NCI-H460 (cell line): ENCODE results near the gene ENTREP1. TPM values are rescaled to one million over a fixed set of nuclear protein-coding genes. Genes with fewer than 3 reads are reported as not detected.
A peak's percentile ranks its signal among the peaks of the same experiment; 100 is the strongest.

Experiments
- DNase-seq: peaks from one replicate; pipeline ENCODE4 v3.0.0-alpha.2; 2016; ENCODE audit warnings: low read depth; ENCODE audit errors: extremely low read depth
- total RNA-seq: library from RNA; depleted of rRNA; stranded (reverse); fragments of >200 nt; shearing (Covaris generic); gene quantifications from 2 replicates; pipeline ENCODE4 v1.2.3, GENCODE V29; 2014

Gene ENTREP1
- total RNA-seq, 1 experiment from 2014 or later = 0.15 TPM

GRCh38 chr9:69357821-69358220 is 32.8 kb downstream of the ENTREP1 start:
- no peak for DNase-seq

DNA sequence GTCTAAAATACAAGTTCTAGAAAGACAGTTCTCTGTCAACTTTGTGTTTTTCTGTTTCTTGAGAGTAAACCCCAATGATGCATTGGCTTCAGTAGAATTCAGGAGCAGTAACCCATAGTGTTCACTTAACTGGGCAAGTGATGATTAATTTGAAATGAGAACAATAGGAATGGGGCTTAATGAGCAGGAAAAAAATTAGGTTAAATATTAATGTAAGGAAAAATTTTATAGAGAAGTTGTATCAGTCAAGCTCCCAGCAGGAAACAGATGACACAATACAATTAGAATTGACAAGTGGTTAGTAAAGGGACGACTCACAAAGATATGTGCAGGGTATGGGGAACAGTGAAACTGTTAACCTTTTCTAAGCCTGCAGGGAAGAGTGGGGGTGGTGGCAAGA is 38.2 kb downstream of the ENTREP1 start:
- DNase-seq = no peak

DNA sequence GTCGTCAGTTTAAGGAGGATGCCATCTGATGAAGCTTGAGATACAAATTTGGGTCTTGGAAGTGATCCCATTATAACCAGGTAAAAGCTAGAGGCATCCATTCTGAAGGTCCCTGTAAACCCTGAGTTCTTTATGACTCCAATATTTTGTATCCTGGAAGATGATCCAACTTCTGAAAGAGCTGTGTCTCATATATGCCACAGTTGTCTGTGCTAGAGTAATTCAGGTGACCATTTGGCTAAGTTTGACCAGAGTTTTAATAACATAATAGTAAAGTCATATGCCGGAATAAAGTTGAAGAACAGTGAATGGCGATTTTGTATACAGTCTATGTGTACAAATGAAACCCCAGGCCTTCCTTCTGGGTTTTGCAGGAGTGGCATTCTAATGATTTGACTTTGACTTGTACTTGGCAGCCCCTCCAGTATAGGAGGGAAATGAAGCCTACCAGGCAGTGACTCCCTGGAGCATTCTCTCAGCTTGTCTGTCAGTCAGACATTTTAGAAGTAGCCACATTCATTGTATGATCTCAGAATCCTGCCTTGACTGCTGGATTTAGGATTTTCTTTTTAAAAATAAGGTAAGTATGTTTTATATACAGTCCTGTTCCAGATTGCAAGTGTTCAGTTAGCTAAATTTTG is 39.6 kb downstream of the ENTREP1 start:
- no peak for DNase-seq

GRCh38 chr9:69370430-69370829 is 45.4 kb downstream of the ENTREP1 start:
- DNase-seq = no peak

DNA sequence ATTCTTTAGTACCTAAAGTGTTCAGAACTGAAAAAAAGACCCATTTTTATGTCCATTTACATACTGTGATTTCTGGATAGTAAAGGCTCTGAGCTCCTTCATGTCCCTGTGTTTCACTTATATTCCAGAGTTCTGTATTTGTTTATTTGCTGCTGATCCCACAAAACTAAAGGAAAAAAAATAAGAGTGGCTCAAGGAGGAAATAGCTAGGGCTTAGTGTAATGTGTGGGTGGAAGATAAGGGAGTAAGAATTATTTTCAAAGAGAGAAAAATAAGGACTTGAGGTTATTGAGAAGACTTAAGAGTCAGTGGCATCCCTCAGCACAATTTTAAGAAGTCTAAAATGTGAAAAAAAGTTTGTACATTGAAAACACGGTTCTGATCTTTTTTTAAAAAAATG is 46.0 kb downstream of the ENTREP1 start:
- DNase-seq = no peak

GRCh38 chr9:69376651-69377050 is 51.6 kb downstream of the ENTREP1 start:
- no peak for DNase-seq

DNA sequence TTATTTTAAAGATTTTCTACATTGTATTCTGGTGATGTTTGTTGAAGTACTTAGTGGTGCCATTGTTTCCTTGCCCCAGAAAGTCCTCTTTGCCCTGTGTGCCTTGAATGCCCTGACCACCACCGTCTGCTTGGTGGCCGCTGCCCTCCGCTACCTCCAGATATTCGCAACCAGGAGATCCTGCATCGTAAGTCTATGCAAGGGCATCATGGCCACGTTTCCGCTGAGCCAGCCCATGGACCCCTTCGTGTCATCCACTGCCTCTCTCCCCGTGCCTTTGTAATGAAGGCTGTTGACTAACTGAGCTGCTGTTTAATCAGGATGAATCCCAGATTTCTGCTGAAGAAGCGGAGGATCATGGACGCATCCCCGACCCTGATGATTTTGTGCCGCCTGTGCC is 52.3 kb downstream of the ENTREP1 start:
- DNase-seq = no peak

DNA sequence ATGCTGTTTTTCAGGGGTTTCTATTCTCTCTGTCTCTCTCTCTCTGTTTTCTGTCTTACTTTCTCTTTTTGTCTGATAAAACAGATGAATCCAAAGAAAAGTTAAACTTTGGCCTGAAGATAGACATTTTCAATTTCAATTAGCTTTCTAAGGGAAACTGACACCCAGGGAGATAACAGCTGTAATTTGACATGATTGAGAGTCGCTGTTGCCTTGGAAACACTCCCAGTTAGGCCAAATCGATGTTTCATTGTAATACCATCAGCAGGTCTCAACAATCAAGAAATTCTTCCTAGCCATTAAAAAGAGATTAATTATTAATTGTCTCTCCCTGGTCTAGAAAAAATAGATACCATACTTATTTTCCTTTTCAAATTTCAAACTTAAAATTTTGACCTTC is 53.0 kb downstream of the ENTREP1 start:
- no peak for DNase-seq

DNA sequence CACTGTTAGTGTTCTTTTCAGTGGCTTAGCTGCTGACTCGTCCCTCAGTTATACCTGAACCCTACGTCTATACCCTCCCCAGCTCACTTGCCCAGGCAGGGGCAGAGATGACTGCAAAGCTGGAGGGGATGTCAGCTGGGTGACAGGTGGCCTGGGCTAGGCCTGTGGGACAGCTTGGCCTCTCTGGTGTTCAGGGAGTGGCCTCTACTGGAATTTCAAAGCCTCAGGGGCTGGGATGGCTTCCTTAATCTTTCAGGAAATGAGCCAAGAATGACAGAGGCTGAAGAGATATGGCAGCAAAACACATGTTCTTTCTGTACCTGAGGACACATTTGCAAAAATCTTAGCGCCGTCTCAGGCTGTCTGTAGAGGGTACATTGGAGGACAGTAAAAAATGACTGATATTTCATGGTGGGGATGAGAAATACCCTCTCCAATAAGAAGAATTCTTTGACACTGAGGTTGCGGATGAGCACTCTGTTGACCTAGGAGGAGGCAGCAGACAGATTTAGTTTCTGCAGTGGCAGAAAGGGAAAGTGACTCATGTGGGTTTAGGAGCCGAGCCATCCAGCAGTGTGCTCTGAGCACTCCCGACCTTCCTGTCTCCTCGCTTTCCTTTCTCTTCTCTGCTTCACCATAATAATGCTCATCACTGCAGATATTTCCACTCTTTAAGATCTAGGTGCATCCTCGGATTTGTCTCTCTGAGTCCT is 54.4 kb downstream of the ENTREP1 start:
- DNase-seq = peak; percentile 9

DNA sequence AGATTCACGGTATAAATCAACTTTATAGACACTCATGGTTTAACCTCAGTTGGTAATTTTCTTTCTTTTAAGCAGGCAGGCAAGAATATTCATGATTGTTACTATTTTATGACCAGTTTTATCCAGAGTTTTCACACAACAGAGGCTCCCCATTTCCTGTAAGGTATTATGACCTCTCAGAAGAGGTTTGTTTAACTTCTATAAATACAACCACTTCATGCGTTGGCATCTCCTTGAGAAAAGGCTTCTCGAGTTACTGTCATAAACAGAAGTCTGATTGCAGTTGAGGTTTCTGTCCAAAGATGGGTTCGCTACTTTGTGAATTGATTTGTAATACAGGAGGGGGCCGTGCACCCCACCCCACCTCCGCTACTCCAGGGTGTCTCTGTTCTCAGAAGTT is 55.3 kb downstream of the ENTREP1 start:
- DNase-seq = no peak

GRCh38 chr9:69380811-69381210 is 55.8 kb downstream of the ENTREP1 start:
- no peak for DNase-seq

DNA sequence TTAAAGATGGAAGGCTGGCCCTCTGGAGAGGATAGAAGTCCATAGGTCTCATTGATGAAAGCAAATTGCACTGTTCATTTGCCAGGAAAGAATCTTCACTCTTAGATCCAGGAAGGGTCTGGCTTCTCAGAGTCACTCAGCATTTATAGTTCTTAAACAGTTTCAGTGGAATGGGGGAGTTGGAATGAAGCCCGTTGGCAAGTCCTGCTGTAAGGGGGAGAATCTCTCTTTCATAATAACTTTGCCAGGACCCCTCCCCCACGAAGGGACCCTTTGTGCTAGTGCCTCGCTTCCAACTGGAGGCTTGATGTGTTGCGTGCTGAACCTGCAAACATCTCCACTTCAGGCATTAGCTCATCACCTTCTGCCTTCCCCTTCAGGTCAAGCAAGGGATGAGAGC is 57.1 kb downstream of the ENTREP1 start:
- no peak for DNase-seq

DNA sequence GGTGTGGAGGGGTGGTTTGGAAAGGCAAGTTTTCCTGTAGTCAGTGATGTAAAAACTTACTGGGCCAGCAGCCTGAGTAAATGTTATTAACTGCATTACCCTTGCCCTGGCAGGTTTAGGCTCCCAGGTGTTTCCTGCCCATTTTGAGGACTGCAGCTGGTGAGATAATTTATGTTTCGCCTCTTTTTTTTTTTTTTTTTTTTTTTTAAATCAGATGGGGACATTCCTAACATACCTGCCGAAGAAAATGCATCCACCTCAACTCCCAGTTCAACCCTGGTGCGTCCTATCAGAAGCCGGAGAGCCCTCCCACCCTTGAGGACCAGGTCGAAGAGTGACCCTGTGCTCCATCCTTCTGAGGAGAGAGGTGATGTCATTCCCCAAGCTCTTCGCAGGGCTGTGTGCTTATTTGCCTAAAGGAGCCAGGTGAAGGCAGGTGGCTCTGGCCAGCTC is 60.6 kb downstream of the ENTREP1 start:
- DNase-seq = no peak

- DNase-seq = no peak
Observed at GRCh38 chr9:69386651-69387050, 61.6 kb downstream of the ENTREP1 start.

DNA sequence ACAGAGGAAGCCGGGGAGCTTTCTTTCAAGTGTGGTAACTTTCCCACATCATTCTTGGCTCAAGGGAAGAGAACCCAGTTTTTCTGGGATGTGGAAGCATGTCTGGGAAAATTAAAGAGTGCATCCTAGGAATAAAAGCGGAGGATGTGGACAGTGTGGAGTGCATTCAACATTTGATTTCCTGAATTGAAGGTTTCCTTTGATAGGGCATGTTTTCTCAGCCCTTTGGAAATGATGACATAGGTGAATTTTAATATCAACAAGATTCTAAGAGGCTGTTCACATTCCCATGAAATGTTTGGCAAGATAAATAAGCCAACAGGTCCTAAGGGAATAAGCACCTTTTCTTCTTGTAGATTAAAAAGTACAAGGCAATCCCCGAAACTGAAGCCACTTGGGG is 63.6 kb downstream of the ENTREP1 start:
- no peak for DNase-seq

GRCh38 chr9:69389437-69389995 is 64.5 kb downstream of the ENTREP1 start:
- no peak for DNase-seq

DNA sequence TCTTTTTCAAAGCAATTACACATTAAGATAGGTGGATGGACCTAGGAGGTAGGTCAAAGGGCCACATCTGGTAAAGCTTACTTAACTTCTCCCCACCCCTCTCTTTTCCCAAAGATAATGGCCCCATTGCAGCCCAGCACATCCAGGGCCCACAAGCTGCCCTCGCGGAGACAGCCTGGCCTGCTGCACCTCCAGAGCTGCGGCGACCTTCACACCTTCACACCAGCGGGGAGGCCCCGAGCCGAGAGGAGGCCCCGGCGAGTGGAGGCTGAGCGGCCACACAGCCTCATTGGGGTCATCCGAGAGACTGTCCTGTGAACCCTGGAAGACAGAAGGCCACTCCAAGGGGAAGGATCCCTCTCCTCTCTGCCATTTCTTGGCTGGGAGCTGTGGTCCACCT is 66.5 kb downstream of the ENTREP1 start:
- no peak for DNase-seq

DNA sequence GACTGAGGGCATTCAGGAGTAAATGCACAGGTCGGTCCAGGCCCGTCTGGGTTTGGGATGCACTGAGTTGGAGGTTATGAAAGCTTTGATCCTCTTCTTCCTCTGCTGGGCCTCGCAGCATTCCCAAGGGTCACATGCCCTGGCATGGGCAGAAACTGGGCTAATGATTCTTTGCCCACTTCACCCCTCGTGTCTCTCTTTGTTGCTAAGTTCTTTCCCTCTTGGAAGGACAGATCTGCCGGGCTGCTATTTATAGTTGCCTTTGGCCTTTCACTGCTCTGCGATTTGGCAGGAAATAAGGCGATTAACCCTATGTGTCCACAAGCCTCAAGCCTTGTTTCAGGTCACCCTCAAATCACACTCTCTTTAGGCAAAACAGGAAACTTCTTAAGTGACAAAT is 66.9 kb downstream of the ENTREP1 start:
- DNase-seq = no peak

DNA sequence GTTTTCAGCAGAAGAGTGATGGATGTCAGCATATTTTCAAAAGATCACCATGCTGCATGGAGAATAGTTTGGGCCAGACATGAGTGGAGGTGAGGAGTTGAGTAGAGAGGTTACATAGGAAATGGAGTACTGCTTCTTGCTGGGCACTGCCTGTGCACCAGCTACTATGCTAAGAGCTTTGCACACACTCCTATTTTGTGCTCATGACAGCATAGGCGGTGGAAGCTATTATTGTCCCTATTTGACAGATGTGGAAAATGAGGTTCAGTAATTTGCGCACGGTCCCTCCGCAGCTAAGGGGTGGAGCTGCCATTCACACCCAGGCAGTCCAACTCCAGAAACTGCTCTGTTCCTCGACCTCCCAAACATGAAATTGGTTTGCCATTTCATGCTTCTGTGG is 67.8 kb downstream of the ENTREP1 start:
- no peak for DNase-seq

GRCh38 chr9:69393425-69393824 is 68.4 kb downstream of the ENTREP1 start:
- DNase-seq = no peak

GRCh38 chr9:69395718-69396117 is 70.7 kb downstream of the ENTREP1 start:
- no peak for DNase-seq

- no peak for DNase-seq
Observed at GRCh38 chr9:69396759-69397158, 71.7 kb downstream of the ENTREP1 start.
